Mesenchymal stem cell (in vitro differentiated cells and primary cell): Measurements from ENCODE around the gene NAGPA.
"Not testable (repeated sequence)": the region's sequence is repeated elsewhere in the genome, so short reads cannot be mapped to it uniquely, and the experiment has no call there.

ENCODE experiments used
- DNase-seq: peaks from one replicate; pipeline ENCODE4 v3.0.0-alpha.2; 2013
- H2AFZ ChIP-seq: one replicate; pipeline ENCODE4 v1.6.1; 2013; ENCODE audit warnings: low read depth, mild to moderate bottlenecking, control low read depth, inconsistent platforms, low read length, moderate library complexity
- H2AK5ac ChIP-seq: 2 replicates; pipeline ENCODE4 v1.6.1; 2013; ENCODE audit warnings: low read length, moderate library complexity, mild to moderate bottlenecking, inconsistent platforms; ENCODE audit not compliant: severe bottlenecking
- H2BK120ac ChIP-seq: one replicate; pipeline ENCODE4 v1.6.1; 2013; ENCODE audit warnings: low read depth, mild to moderate bottlenecking, inconsistent platforms, low read length, moderate library complexity
- H2BK12ac ChIP-seq, 2 experiments: one replicate each; pipeline ENCODE4 v1.6.1; 2013; ENCODE audit warnings: inconsistent platforms in 2 of 2, low read length in 2 of 2, mild to moderate bottlenecking in 2 of 2, moderate library complexity in 2 of 2, control low read depth in 1 of 2
- H2BK15ac ChIP-seq: one replicate; pipeline ENCODE4 v1.6.1; 2013; ENCODE audit warnings: mild to moderate bottlenecking, low read depth, inconsistent platforms; ENCODE audit not compliant: poor library complexity, severe bottlenecking
- H2BK5ac ChIP-seq: 2 replicates; pipeline ENCODE4 v1.6.1; 2013; ENCODE audit warnings: low read depth, mild to moderate bottlenecking, low read length, control low read depth, inconsistent platforms; ENCODE audit not compliant: poor library complexity, severe bottlenecking
- H3K14ac ChIP-seq, 2 experiments: one replicate each; pipeline ENCODE4 v1.6.1; 2013; ENCODE audit warnings: inconsistent platforms in 2 of 2, low read length in 2 of 2, control low read depth in 1 of 2, mild to moderate bottlenecking in 1 of 2, moderate library complexity in 1 of 2
- H3K18ac ChIP-seq, 2 experiments: one replicate each; pipeline ENCODE4 v1.6.1; 2013; ENCODE audit warnings: inconsistent platforms in 2 of 2, low read length in 2 of 2, control low read depth in 1 of 2, low read depth in 1 of 2, mild to moderate bottlenecking in 1 of 2
- H3K23ac ChIP-seq, 2 experiments: one replicate each; pipeline ENCODE4 v1.6.1; 2013; ENCODE audit warnings: inconsistent platforms in 2 of 2, low read length in 2 of 2, mild to moderate bottlenecking in 2 of 2, moderate library complexity in 2 of 2, control low read depth in 1 of 2
- H3K27ac ChIP-seq: 2 replicates; pipeline ENCODE4 v1.5.1; 2013; ENCODE audit warnings: mild to moderate bottlenecking, moderate library complexity, low read length, control low read depth, inconsistent platforms; ENCODE audit not compliant: poor library complexity, severe bottlenecking
- H3K27me3 ChIP-seq, 2 experiments: 2 replicates each; pipeline versions ENCODE4 v1.6.1 to v1.7.0; 2013; ENCODE audit warnings: low read length in 2 of 2, mild to moderate bottlenecking in 2 of 2, moderate library complexity in 2 of 2, control low read depth in 1 of 2, inconsistent platforms in 1 of 2; ENCODE audit not compliant: control insufficient read depth in 1 of 2, insufficient read depth in 1 of 2
- H3K36me3 ChIP-seq, 2 experiments: 2 replicates each; pipeline versions ENCODE4 v1.6.1 to v1.7.0; 2013; ENCODE audit warnings: low read length in 2 of 2, control low read depth in 1 of 2, inconsistent platforms in 1 of 2, low read depth in 1 of 2, mild to moderate bottlenecking in 1 of 2; ENCODE audit not compliant: insufficient read depth in 2 of 2, control insufficient read depth in 1 of 2
- H3K4ac ChIP-seq, 2 experiments: one replicate each; pipeline ENCODE4 v1.6.1; 2013; ENCODE audit warnings: inconsistent platforms in 2 of 2, low read length in 2 of 2, mild to moderate bottlenecking in 2 of 2, moderate library complexity in 2 of 2, control low read depth in 1 of 2, low read depth in 1 of 2
- H3K4me1 ChIP-seq: 2 replicates; pipeline ENCODE4 v1.6.1; 2013; ENCODE audit warnings: low read depth, low read length, control low read depth; ENCODE audit not compliant: control insufficient read depth, insufficient read depth
- H3K4me2 ChIP-seq: 2 replicates; pipeline ENCODE4 v1.6.1; 2013; ENCODE audit warnings: low read length, mild to moderate bottlenecking, inconsistent platforms; ENCODE audit not compliant: poor library complexity, severe bottlenecking
- H3K4me3 ChIP-seq, 2 experiments: 2 replicates each; pipeline versions ENCODE4 v1.5.1 to v1.7.0; 2013; ENCODE audit warnings: low read length in 2 of 2, mild to moderate bottlenecking in 2 of 2, control low read depth in 1 of 2, low read depth in 1 of 2; ENCODE audit not compliant: insufficient read depth in 1 of 2
- H3K79me1 ChIP-seq: replicated peaks from 2 replicates; pipeline ENCODE4 v1.6.1; 2013; ENCODE audit warnings: mild to moderate bottlenecking, control low read depth, low read length, inconsistent platforms; ENCODE audit not compliant: poor library complexity, severe bottlenecking
- H3K9ac ChIP-seq: 2 replicates; pipeline ENCODE4 v1.7.0; 2013; ENCODE audit warnings: mild to moderate bottlenecking, low read length, moderate library complexity
- H3K9me3 ChIP-seq: 2 replicates; pipeline ENCODE4 v1.7.0; 2013; ENCODE audit warnings: mild to moderate bottlenecking, low read length; ENCODE audit not compliant: control insufficient read depth
- H4K8ac ChIP-seq: one replicate; pipeline ENCODE4 v1.6.1; 2013; ENCODE audit warnings: inconsistent platforms, mild to moderate bottlenecking, low read length, moderate library complexity
- H4K91ac ChIP-seq: one replicate; pipeline ENCODE4 v1.6.1; 2013; ENCODE audit warnings: mild to moderate bottlenecking, low read length, inconsistent platforms
- WGBS: methylation state at CpG from one replicate; pipeline ENCODE4 v1.1.7; 2013; ENCODE audit warnings: mixed read lengths; 5-methylcytosine and 5-hydroxymethylcytosine counted together

NAGPA gene

DNA sequence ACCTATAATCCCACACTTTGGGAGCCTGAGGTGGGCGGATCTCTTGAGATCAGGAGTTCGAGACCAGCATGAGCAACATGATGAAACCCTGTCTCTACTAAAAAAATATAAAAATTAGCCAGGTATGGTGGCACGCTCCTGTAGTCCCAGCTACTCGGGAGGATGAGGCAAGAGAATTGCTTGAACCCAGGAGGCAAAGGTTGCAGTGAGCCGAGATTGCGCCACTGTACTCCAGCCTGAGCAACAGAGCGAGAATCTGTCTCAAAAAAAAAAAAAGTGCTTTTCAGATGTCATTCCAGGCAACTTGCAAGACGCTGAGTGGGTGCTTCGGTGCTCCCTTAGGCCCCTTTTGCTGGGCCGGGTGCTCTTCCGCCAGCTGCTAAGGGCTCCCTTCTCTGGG, 10.8 kb upstream of the NAGPA start:
- H3K36me3 ChIP-seq, H3K27ac ChIP-seq, H4K8ac ChIP-seq, H2BK15ac ChIP-seq, H2AFZ ChIP-seq, H2BK120ac ChIP-seq, H3K9ac ChIP-seq, H3K79me1 ChIP-seq, H3K4me2 ChIP-seq, H2BK5ac ChIP-seq, H3K4me3 ChIP-seq, H4K91ac ChIP-seq, H3K18ac ChIP-seq, H3K14ac ChIP-seq, H3K9me3 ChIP-seq, H2BK12ac ChIP-seq, H3K4ac ChIP-seq, H2AK5ac ChIP-seq, DNase-seq, H3K23ac ChIP-seq: not testable (repeated sequence)
- Histone ChIP-seq H3K4me1 (peaks cover 13% of the 10 kb centered on the region), H3K27me3 (peaks cover 14 to 34% of the 10 kb centered on the region in 2 experiments)
- 89% methylated on average over 11 of the region's 11 CpGs for WGBS

- H3K27me3 ChIP-seq = peaks cover 16 to 34% of the 10 kb centered on the region in 2 experiments
- no peak overlapping the region for H3K4me3 ChIP-seq
- H3K4me1 ChIP-seq = peaks cover 13% of the 10 kb centered on the region
- no peaks in the 10 kb centered on the region for H3K79me1 ChIP-seq
- no peak overlapping the region for H3K18ac ChIP-seq
- H3K14ac ChIP-seq = no peak overlapping the region
- no peak overlapping the region for H3K4me2 ChIP-seq
- no peak overlapping the region for H3K27ac ChIP-seq
- no peak overlapping the region for H2BK120ac ChIP-seq
- H2AFZ ChIP-seq = no peak overlapping the region
- H2BK12ac ChIP-seq = no peak overlapping the region
- no peak for DNase-seq
- no peak overlapping the region for H2AK5ac ChIP-seq
- no peak overlapping the region for H3K23ac ChIP-seq
- no peak overlapping the region for H4K8ac ChIP-seq
- no peak overlapping the region for H4K91ac ChIP-seq
- 96% methylated on average over 8 of the region's 8 CpGs for WGBS
- no peaks in the 10 kb centered on the region for H3K36me3 ChIP-seq
- no peak overlapping the region for H3K9ac ChIP-seq
- H2BK5ac ChIP-seq = no peak overlapping the region
- no peak overlapping the region for H3K4ac ChIP-seq
- no peak overlapping the region for H2BK15ac ChIP-seq
- peaks cover 4% of the 10 kb centered on the region for H3K9me3 ChIP-seq
Measured at GRCh38 chr16:5044011-5044540, 10.3 kb upstream of the NAGPA start.

GRCh38 chr16:5042574-5043171, 8.9 kb upstream of the NAGPA start:
- no peaks in the 10 kb centered on the region for H3K36me3 ChIP-seq
- H2AK5ac ChIP-seq = no peak overlapping the region
- no peak overlapping the region for H3K14ac ChIP-seq
- no peak overlapping the region for H2AFZ ChIP-seq
- 64% methylated on average over 12 of the region's 14 CpGs for WGBS
- H3K27ac ChIP-seq = no peak overlapping the region
- no peak overlapping the region for H2BK120ac ChIP-seq
- peaks cover 13% of the 10 kb centered on the region for H3K4me1 ChIP-seq
- H4K91ac ChIP-seq = no peak overlapping the region
- H3K27me3 ChIP-seq = peaks cover 16 to 30% of the 10 kb centered on the region in 2 experiments
- H4K8ac ChIP-seq = no peak overlapping the region
- DNase-seq = peak; percentile 43
- no peaks in the 10 kb centered on the region for H3K79me1 ChIP-seq
- H3K18ac ChIP-seq = no peak overlapping the region
- no peak overlapping the region for H3K4ac ChIP-seq
- no peak overlapping the region for H3K9ac ChIP-seq
- H2BK15ac ChIP-seq = no peak overlapping the region
- H3K4me2 ChIP-seq = no peak overlapping the region
- H3K23ac ChIP-seq = no peak overlapping the region
- no peaks in the 10 kb centered on the region for H3K9me3 ChIP-seq
- no peak overlapping the region for H3K4me3 ChIP-seq
- H2BK12ac ChIP-seq = no peak overlapping the region
- H2BK5ac ChIP-seq = no peak overlapping the region

DNA sequence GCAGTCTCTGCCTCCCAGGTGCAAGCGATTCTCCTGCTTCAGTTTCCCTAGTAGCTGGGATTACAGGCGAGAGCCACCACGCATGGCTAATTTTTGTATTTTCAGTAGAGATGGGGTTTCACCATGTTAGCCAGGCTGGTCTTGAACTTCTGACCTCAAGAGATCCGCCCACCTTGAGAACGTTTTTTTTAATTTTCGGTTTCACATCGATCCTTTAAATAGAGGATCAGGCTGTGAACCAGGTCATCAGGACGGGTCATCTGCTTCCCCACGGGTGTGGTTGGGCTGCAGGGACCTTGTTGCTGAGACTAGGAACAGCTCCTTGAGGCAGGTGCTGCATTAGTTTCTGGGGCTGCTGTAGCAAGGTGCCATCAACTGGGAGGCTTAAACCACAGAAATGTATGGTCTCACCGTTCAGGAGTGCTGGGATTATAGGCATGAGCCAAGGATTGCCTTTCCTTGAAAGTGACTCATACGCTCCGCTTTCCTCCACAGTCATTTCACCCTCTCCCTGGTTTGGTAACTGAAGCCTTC, 7.9 kb upstream of the NAGPA start:
- Histone ChIP-seq H3K23ac (no peak overlapping the region), H3K27ac (no peak overlapping the region), H2AFZ (no peak overlapping the region), H2BK5ac (no peak overlapping the region), H3K4me1 (peaks cover 13% of the 10 kb centered on the region), H3K79me1 (no peaks in the 10 kb centered on the region), H4K8ac (no peak overlapping the region), H4K91ac (no peak overlapping the region), H3K36me3 (no peaks in the 10 kb centered on the region), H3K4me3 (no peak overlapping the region), H3K4me2 (no peak overlapping the region), H3K4ac (no peak overlapping the region), H2BK120ac (no peak overlapping the region), H3K9ac (no peak overlapping the region), H2BK15ac (no peak overlapping the region), H3K18ac (no peak overlapping the region), H2AK5ac (no peak overlapping the region), H3K27me3 (peaks cover 16 to 21% of the 10 kb centered on the region in 2 experiments), H3K9me3 (no peaks in the 10 kb centered on the region), H2BK12ac (no peak overlapping the region), H3K14ac (no peak overlapping the region)
- WGBS = 76% methylated on average over 12 of the region's 12 CpGs
- DNase-seq = peak; percentile 70
